Smooth muscle cell of the brain vasculature (primary cell): ENCODE results near the gene FCER2.
"Not testable (repeated sequence)": the region's sequence is repeated elsewhere in the genome, so short reads cannot be mapped to it uniquely, and the experiment has no call there.

ENCODE experiments used
- DNase-seq: peaks from one replicate; pipeline ENCODE4 v3.0.0-alpha.2; 2012; ENCODE audit warnings: low read depth, low spot score

The FCER2 gene

DNA sequence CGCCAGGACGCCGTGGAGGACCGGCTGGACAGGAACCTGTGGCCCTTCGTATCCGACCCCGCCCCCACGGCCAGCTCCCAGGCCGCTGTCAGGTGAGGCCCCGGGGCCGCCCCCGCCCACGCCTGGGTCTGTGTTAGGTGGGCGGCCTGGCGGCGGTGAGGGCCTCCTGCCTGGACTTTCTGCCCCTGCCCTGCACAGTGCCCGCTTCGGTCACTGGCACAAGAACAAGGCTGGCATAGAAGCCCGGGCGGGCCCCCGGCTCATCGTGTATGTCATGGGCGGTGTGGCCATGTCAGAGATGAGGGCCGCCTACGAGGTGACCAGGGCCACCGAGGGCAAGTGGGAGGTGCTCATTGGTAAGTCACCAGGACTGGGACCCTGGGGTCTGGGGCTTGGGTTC is 54.8 kb downstream of the FCER2 start:
- DNase-seq: no peak

DNA sequence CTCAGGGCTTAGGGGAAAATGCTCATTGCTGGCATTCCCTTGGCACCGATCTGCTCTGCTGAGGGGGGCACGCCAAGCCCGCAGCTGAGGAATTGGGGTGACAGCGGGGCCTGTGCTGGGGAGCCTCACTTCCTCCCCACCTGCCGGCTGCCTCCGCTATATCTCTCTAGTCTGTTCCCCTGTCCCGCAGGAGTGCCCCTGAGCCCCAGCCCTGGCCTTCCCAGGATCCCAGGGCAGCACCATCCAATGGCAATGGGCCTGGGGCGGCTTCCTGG is 55.6 kb downstream of the FCER2 start:
- no peak for DNase-seq

DNA sequence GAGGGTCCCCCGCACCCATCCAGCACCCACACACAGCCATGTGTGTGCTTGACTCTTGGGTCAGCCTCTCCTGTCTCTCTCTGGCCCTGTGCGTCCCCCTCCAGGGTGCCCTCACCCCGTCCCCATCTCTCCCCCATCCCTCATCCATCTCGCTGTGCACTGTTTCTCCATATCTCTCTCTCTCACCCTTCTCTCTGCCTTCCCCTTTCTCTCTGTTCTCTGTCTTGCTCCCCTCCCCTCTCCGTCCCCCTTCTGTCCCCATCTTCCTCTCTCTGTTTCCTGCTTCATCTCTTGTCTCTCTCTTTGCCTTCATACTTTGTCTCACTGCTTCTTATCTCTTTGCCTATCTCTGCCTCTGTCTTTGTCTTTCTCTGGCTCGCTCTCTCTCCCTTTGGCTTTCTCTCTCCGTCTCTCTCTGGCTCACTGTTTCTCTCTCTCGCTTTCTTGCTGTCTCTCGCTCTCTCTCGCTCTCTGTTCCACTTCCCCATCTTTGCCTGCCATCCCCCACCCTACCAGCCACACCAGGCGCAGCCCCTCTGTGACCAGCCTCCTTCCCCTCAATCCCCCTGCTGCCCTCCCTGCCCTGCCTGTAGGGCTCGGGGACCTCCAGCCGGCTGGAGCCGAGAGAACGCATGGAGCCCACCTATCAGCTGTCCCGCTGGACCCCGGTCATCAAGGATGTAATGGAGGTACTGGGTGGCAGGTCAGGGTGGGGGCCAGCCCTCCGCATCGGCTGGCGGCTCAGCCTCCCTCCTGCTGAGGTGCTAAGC is 56.1 kb downstream of the FCER2 start:
- DNase-seq: no peak

DNA sequence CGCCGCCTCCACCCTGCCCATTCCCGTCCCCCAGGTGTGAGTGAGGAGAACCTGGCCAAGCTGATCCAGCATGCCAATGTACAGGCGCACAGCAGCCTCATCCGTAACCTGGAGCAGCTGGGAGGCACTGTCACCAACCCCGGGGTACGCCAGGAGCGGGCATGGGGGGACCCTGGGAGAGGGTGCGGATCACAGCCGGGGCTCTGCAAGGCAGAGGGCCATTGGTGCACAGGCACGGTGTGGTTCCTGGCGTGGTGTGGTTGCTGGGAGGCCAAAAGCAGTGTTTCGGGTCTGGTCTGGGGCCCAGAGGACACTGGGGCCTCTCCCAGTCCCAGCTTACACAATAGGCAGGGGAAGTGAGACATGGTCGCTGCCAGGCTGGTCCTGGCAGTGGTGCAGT is 56.8 kb downstream of the FCER2 start:
- no peak for DNase-seq

DNA sequence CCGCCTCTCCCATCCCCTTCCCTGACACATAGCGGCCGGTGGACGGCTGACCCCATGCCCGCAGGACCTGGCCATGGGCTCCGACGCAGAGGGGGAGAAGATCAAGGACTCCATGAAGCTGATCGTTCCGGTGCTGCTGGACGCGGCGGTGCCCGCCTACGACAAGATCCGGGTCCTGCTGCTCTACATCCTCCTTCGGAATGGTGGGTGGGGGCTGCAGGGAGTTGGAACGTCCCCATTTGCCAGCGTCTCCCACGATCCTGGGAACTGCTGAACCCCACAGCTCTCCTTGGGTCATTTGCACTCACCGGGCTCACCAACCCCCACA is 57.4 kb downstream of the FCER2 start:
- DNase-seq: no peak

DNA sequence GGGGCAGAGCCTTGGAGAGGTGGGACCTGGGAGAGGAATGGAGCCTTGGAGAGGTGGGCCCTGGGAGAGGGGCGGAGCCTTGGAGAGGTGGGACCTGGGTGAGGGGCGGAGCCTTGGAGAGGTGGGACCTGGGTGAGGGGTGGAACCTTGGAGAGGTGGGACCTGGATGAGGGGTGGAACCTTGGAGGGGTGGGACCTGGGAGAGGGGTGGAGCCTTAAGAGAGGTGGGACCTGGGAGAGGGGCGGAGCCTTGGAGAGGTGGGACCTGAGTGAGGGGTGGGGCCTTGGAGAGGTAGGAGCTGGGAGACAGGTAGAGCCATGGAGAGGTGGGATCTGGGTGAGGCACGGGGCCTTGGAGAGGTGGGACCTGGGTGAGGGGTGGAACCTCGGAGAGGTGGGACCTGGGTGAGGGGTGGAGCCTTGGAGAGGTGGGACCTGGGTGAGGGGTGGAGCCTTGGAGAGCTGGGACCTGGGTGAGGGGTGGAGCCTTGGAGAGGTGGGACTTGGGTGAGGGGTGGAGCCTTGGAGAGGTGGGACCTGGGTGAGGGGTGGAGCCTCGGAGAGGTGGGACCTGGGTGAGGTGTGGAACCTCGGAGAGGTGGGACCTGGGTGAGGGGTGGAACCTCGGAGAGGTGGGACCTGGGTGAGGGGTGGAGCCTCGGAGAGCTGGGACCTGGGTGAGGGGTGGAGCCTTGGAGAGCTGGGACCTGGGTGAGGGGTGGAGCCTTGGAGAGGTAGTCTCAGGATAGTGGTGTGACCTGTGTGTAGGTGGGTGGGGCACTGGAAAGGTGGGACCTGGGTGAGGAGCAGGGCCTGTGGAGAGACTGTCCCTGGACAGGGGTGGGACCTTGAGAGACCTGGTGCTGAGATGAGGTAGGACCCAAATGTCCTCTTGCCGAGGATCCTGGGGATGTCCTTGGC is 58.0 kb downstream of the FCER2 start:
- DNase-seq: not testable (repeated sequence)

DNA sequence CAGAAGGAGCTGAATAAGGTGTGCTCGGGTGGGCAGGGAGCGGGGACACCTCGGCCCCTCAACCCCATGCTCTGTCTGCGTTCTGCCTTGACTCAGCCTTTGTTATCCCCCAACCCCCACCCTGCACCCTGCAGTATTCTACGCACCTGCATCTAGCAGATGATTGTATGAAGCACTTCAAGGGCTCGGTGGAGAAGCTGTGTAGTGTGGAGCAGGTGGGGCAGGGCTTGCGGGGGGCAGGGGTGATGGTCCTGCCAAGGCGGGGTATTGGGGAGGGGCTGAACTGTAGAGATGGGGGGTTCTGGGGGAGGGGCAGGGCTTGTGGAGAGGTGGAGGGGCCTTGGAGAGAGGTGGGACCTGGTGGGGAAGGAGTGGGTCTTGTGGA is 58.9 kb downstream of the FCER2 start:
- DNase-seq: no peak

DNA sequence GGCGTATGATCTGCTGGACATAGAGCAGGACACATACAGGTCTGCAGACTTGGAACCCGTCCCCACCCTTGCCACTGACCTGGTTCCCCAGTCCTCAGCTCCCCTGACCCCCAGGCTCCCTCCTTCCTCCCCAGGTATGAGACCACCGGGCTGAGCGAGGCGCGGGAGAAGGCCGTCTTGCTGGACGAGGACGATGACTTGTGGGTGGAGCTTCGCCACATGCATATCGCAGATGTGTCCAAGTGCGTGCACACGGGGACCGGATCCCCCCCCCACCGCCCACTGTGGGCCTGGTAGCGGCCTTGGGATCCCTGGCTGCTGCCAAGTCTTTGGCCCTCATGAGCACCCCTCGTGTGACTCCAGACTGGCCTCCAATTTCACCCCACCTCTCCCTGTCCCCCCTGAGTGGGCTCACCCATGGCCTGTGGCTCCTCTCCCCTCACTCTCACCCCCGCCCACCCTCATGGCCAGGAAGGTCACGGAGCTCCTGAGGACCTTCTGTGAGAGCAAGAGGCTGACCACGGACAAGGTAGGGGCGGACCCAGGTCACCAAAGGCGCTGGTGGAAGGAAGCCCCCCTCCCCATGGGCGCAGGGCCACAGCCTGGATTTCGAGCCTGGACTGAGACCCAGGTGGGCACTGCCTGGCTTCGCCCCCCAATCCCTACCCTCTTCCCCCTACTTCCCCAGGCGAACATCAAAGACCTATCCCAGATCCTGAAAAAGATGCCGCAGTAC is 59.5 kb downstream of the FCER2 start:
- DNase-seq: no peak

DNA sequence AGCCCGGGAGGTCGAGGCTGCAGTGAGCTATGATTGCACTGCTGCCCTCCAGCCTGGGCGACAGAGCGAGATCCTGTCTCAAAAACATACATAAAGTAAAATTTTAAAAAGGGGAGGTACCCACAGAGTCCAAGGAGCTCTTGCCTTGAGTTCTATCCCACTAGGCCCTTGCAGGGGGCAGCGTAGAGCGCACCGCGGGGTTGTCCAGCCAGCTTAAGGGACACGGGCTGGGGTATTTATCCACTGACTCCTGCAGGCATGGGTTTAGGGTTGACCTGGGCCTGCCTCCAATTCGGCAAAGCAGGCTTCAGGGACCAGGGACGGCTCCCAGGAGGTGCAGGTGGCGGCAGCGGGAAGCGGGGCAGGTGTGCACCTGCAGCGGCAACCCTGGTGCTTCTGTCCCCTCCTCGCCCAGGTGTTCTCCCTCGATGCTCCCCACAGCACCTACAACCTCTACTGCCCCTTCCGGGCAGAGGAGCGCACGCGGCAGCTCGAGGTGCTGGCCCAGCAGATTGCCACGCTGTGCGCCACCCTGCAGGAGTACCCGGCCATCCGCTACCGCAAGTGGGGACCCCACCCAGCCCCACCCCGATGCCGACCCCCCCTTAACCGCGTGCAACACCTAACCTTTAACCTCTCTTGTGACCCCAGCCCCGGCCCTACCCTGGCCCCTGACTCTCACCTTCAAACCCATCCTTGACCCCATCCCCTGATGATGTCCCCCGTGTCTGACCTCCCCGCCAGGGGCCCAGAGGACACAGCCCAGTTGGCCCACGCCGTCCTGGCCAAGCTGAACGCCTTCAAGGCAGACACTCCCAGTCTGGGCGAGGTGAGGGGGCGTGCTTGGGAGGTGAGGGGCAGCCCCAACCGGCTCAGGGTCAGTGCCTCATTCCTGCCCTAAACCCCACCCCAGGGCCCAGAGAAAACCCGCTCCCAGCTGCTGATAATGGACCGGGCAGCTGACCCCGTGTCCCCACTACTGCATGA is 60.3 kb downstream of the FCER2 start:
- no peak for DNase-seq

DNA sequence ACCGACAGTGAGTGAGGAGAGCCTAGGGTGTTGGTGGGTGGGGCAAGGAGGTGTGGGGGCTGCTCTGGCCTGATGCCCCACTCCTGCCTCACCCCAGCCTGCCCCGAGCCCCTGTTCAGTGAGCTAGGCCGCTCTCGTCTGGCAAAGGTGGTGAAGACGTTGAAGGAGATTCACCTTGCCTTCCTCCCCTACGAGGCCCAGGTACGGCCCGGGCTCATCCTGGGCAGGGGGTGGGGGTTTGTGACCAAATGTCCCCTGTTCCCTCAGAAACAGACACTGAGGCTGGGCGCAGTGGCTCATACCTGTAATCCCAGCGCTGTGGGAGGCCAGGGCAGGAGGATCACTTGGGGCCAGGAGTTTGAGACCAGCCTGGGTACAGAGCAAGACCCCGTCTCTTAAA is 61.1 kb downstream of the FCER2 start:
- DNase-seq: no peak

DNA sequence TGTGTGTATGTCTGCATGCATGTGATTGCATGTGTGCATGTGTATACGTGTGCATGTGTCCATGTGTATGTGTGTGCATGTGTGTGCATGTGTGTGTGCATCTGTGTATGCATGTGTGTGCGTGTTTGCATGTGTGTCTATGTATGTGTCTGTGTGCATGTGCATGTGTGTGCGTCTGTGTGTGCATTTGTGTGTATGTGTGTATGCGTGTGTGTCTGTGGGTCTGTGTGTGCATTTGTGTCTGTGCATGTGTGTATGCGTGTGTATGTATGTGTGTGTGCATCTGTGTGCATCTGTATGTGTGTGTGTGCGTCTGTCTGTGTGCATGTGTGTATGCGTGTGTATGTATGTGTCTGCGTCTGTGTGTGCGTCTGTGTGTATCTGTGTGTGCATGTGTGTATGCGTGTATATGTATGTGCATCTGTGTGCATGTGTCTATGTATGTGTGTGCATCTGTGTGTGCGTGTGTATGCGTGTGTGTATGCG is 62.0 kb downstream of the FCER2 start:
- no peak for DNase-seq

DNA sequence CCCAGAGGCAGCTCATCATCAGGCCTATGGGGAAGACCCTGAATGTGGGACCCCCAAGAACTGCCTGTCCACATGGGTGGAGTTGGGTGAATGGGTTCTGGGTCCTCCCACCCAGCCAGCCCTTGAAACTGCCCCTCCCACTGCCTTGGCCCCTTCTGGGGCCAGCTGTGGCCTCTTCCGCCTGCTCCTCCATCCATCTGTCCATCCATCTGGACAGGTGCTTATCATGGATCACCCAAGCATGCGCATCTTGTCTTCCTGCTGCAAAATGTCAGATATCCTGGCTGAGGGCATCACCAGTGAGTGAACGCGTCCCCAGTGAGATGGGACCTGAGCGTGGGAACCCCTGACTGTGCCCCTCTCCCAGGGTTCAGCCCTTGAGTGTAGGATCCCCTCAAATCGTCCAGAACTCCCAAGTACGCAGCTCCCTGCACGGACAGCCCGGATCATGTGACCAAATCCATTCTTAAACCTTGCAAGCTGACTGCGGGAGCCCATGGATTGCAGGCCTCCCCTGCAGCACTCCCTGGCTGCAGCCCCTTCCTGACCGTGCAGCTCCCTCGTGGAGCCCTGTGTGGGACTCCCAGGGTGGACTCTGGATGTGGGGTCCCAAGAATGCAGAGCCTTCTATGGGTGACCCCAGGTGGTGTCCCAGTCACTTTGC is 63.0 kb downstream of the FCER2 start:
- DNase-seq: no peak
